HL-60 (cell line): ENCODE measurements around the gene URB2.

ENCODE experiments used
- CTCF ChIP-seq: IDR thresholded peaks from one replicate; pipeline ENCODE4 v1.5.1; 2011; ENCODE audit warnings: low read length, control low read depth, inconsistent platforms; ENCODE audit not compliant: insufficient read depth
- POLR2AphosphoS5 ChIP-seq: IDR thresholded peaks from 2 replicates; pipeline ENCODE4 v1.6.1; 2012; ENCODE audit warnings: low read depth
- REST ChIP-seq: IDR thresholded peaks from 2 replicates; pipeline ENCODE4 v1.6.1; 2012; ENCODE audit warnings: low read depth; ENCODE audit not compliant: insufficient replicate concordance

GRCh38 chr1:229625071-229625914 lies 754 bp upstream of the URB2 start:
- TF ChIP-seq CTCF (no peak), POLR2AphosphoS5 (no peak), REST (no peak)
